GM23338 (cell line): ENCODE data around the gene FAM50A. TPM values are rescaled to one million over a fixed set of nuclear protein-coding genes. Genes with fewer than 3 reads are reported as not detected.

Experiments
- ATAC-seq: fragments of 200-7000 bp; cut with Tn5 transposase; 3 replicates; pipeline ENCODE4 v1.9.1; 2020
- DNase-seq: peaks from one replicate; pipeline ENCODE4 v3.0.0-alpha.2; 2015; ENCODE audit warnings: low spot score
- H2AFZ ChIP-seq: fragments of 200-600 bp; sonication (generic); 2 replicates; pipeline ENCODE4 v1.8.0; 2016; ENCODE audit warnings: antibody characterized with exemption, mild to moderate bottlenecking, moderate library complexity
- H3F3A ChIP-seq: fragments of 200-600 bp; sonication (generic); replicated peaks from 2 replicates; pipeline ENCODE4 v1.8.0; 2017; ENCODE audit warnings: antibody characterized with exemption, mixed run types, low read depth
- H3K27ac ChIP-seq: fragments of 200-600 bp; sonication (generic); 2 replicates; pipeline ENCODE4 v1.6.1; 2016; ENCODE audit warnings: low read depth
- H3K27me3 ChIP-seq: fragments of 200-600 bp; sonication (generic); 2 replicates; pipeline ENCODE4 v1.8.0; 2016; ENCODE audit warnings: mild to moderate bottlenecking, mixed run types, moderate library complexity; ENCODE audit not compliant: insufficient read depth
- H3K36me3 ChIP-seq: fragments of 200-600 bp; sonication (generic); 2 replicates; pipeline ENCODE4 v1.8.0; 2016; ENCODE audit warnings: mild to moderate bottlenecking; ENCODE audit not compliant: insufficient read depth
- H3K4me1 ChIP-seq: fragments of 200-600 bp; sonication (generic); 2 replicates; pipeline ENCODE4 v1.8.0; 2016; ENCODE audit warnings: mild to moderate bottlenecking, moderate library complexity; ENCODE audit not compliant: insufficient read depth
- H3K4me2 ChIP-seq: fragments of 200-600 bp; sonication (generic); 2 replicates; pipeline ENCODE4 v1.7.1; 2017; ENCODE audit warnings: mixed run types
- H3K4me3 ChIP-seq: fragments of 200-600 bp; sonication (generic); 2 replicates; pipeline ENCODE4 v1.6.1; 2016; ENCODE audit warnings: mixed run types
- H3K79me2 ChIP-seq: fragments of 200-600 bp; sonication (generic); replicated peaks from 2 replicates; pipeline ENCODE4 v1.8.0; 2017; ENCODE audit warnings: mild to moderate bottlenecking; ENCODE audit not compliant: insufficient read depth
- H3K9me2 ChIP-seq: fragments of 200-600 bp; sonication (generic); 2 replicates; pipeline ENCODE4 v1.8.0; 2017; ENCODE audit not compliant: insufficient read depth
- H4K20me1 ChIP-seq: fragments of 200-600 bp; sonication (generic); replicated peaks from 2 replicates; pipeline ENCODE4 v1.8.0; 2017; ENCODE audit warnings: mild to moderate bottlenecking; ENCODE audit not compliant: insufficient read depth
- H3K27ac Mint-ChIP-seq: 2 replicates; pipeline ENCODE4 v1.8.0; 2020; ENCODE audit warnings: inconsistent platforms, mild to moderate bottlenecking, moderate library complexity, mixed read lengths
- H3K27me3 Mint-ChIP-seq: 3 replicates; pipeline ENCODE4 v1.8.0; 2022; ENCODE audit warnings: low read depth, mild to moderate bottlenecking, moderate library complexity, mixed read lengths, inconsistent platforms; ENCODE audit not compliant: insufficient read depth, poor library complexity
- H3K36me3 Mint-ChIP-seq: 3 replicates; pipeline ENCODE4 v1.8.0; 2021; ENCODE audit warnings: low read depth, mild to moderate bottlenecking, inconsistent platforms, moderate library complexity, mixed read lengths
- H3K4me1 Mint-ChIP-seq: 3 replicates; pipeline ENCODE4 v1.8.0; 2020; ENCODE audit warnings: mild to moderate bottlenecking, inconsistent platforms, mixed read lengths
- H3K4me3 Mint-ChIP-seq: 3 replicates; pipeline ENCODE4 v1.8.0; 2021; ENCODE audit warnings: moderate library complexity, mild to moderate bottlenecking, inconsistent platforms, mixed read lengths
- H3K9me3 Mint-ChIP-seq: 3 replicates; pipeline ENCODE4 v1.8.0; 2020; ENCODE audit warnings: moderate library complexity, mild to moderate bottlenecking, inconsistent platforms, mixed read lengths
- CREB1 ChIP-seq: fragments of 250-450 bp; sonication (Bioruptor Pico); IDR thresholded peaks from 2 replicates; pipeline ENCODE4 v1.5.0; 2020; ENCODE audit warnings: low read depth, mild to moderate bottlenecking, moderate library complexity
- CTCF ChIP-seq, 2 experiments: fragments of 200-600 bp in 1 of 2; sonication (generic) in 1 of 2; conservative IDR thresholded peaks; 2 replicates each; pipeline versions ENCODE4 v1.5.1 to v1.6.1; 2016 to 2017; ENCODE audit warnings: antibody characterized with exemption in 2 of 2, low read depth in 2 of 2, mild to moderate bottlenecking in 2 of 2, moderate library complexity in 1 of 2
- ETS1 ChIP-seq: IDR thresholded peaks from 2 replicates; pipeline ENCODE4 v1.6.1; 2016; ENCODE audit warnings: antibody characterized with exemption
- EZH2 ChIP-seq: fragments of 200-600 bp; sonication (generic); IDR thresholded peaks from one replicate; pipeline ENCODE4 v1.8.0; 2017; ENCODE audit warnings: antibody characterized with exemption, mild to moderate bottlenecking, low read depth; ENCODE audit not compliant: unreplicated experiment
- EZH2phosphoT487 ChIP-seq: fragments of 200-600 bp; sonication (generic); IDR thresholded peaks from one replicate; pipeline ENCODE4 v1.8.1; 2018; ENCODE audit warnings: antibody characterized with exemption; ENCODE audit not compliant: unreplicated experiment
- JUNB ChIP-seq: IDR thresholded peaks from one replicate; pipeline ENCODE4 v1.6.1; 2016; ENCODE audit warnings: antibody characterized with exemption; ENCODE audit not compliant: unreplicated experiment
- NANOG ChIP-seq: IDR thresholded peaks from 2 replicates; pipeline ENCODE4 v1.6.1; 2016; ENCODE audit warnings: antibody characterized with exemption, borderline replicate concordance
- POLR2AphosphoS5 ChIP-seq: IDR thresholded peaks from 2 replicates; pipeline ENCODE4 v1.6.1; 2016; ENCODE audit warnings: antibody characterized with exemption, low read depth
- REST ChIP-seq: IDR thresholded peaks from one replicate; pipeline ENCODE4 v1.6.1; 2018; ENCODE audit warnings: antibody characterized with exemption; ENCODE audit not compliant: unreplicated experiment
- STAT1 ChIP-seq: IDR thresholded peaks from one replicate; pipeline ENCODE4 v1.6.1; 2016; ENCODE audit warnings: antibody characterized with exemption; ENCODE audit not compliant: unreplicated experiment
- ZNF114 ChIP-seq: fragments of 250-450 bp; sonication (Bioruptor Pico); IDR thresholded peaks from 2 replicates; pipeline ENCODE4 v1.5.0; 2020; ENCODE audit warnings: mild to moderate bottlenecking, moderate library complexity
- ZNF331 ChIP-seq: fragments of 250-450 bp; sonication (Bioruptor Pico); IDR thresholded peaks from 2 replicates; pipeline ENCODE4 v1.5.0; 2020; ENCODE audit warnings: low read depth, mild to moderate bottlenecking, moderate library complexity
- ZNF462 ChIP-seq: fragments of 250-450 bp; sonication (Bioruptor Pico); IDR thresholded peaks from 2 replicates; pipeline ENCODE4 v1.5.0; 2020; ENCODE audit warnings: mild to moderate bottlenecking, moderate library complexity
- polyA plus RNA-seq: library from polyadenylated mRNA; unstranded; fragments of >200 nt; fragmentation: Nextera tagmentation; extraction: Ambion mirVana; gene quantifications from 2 replicates; pipeline ENCODE4 v1.2.1, GENCODE V29; 2016
- total RNA-seq: library from RNA; depleted of rRNA; stranded (reverse); fragments of >200 nt; shearing (Covaris generic); gene quantifications from 2 replicates; pipeline ENCODE4 v1.2.3, GENCODE V29; 2014

FAM50A gene
- total and polyA plus RNA-seq, 2 experiments from 2014 or later: 23.9 to 77.6 TPM

GRCh38 chrX:154481911-154482601 is 38.1 kb downstream of the FAM50A start:
- Mint-ChIP-seq H3K27ac (no peak overlapping the region), H3K27me3 (peaks cover 7% of the 10 kb centered on the region)
- H3K4me2 ChIP-seq: no peak overlapping the region

More at GRCh38 chrX:154481911-154482601, 38.1 kb downstream of the FAM50A start:
- Histone ChIP-seq H3K36me3 (no peaks in the 10 kb centered on the region), H3K9me2 (no peaks in the 10 kb centered on the region), H3K27ac (no peak overlapping the region), H4K20me1 (no peaks in the 10 kb centered on the region; the same call in 1 of the 2 replicates), H2AFZ (no peak overlapping the region), H3F3A (no peaks in the 10 kb centered on the region), H3K79me2 (no peaks in the 10 kb centered on the region), H3K4me1 (no peaks in the 10 kb centered on the region), H3K27me3 (no peaks in the 10 kb centered on the region), H3K4me3 (no peak overlapping the region)
- H3K36me3 Mint-ChIP-seq: peaks cover 5% of the 10 kb centered on the region; the same call in 1 of the 3 replicates
- H3K4me3 Mint-ChIP-seq: no peak overlapping the region; the same call in 2 of the 3 replicates
- no peaks in the 10 kb centered on the region for H3K9me3 Mint-ChIP-seq
- H3K4me1 Mint-ChIP-seq: peaks cover 10% of the 10 kb centered on the region; the same call in 2 of the 3 replicates
- ATAC-seq (no peak), DNase-seq (no peak)
- TF ChIP-seq NANOG (no peak), ZNF114 (no peak), JUNB (no peak), CTCF (conservative IDR thresholded peaks at IDR 0.05; ENCODE audit: low read depth in 2 of 2) (no peak), STAT1 (no peak), EZH2 (no peak), POLR2AphosphoS5 (no peak), CREB1 (no peak), ZNF331 (CRISPR knock-in tag) (no peak), ZNF462 (CRISPR knock-in tag) (no peak), REST (no peak), ETS1 (no peak), EZH2phosphoT487 (no peak)
